Breast epithelium (tissue), 3 donors: ENCODE data around the gene ACVR2B.

Source experiments
- POLR2AphosphoS5 ChIP-seq, 3 donors: sonication (generic); formaldehyde crosslinking; IDR thresholded peaks; one replicate each; pipeline ENCODE4 v1.6.1; 2017; ENCODE audit warnings: antibody characterized with exemption in 3 of 3
- TF ChIP-seq, protein P1 (sequence below), 3 donors: fragments of 450-650 bp; IDR thresholded peaks; one replicate each; pipeline ENCODE4 v1.5.1; 2016 to 2017; ENCODE audit warnings: antibody characterized with exemption in 3 of 3, mild to moderate bottlenecking in 3 of 3, moderate library complexity in 3 of 3

DNA sequence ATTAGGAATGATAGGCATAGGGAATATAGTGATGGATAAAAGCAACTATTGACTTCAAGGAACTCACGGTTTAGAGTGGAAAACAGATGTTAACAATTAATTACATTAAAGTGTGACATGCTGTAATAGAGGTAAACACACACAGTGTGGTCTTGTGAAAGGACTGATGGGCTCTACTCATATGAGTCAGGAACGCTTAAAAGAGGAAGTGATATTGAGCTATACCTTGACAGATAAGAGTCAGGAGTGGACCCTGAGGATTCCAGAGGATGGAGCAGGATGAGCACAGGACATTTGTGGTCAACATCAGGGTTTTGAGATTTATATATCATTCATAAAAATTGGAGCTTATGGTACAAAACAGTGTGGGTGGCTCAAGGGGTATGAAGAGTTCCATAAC lies 53.4 kb downstream of the ACVR2B start:
- TF ChIP-seq, protein P1, sequence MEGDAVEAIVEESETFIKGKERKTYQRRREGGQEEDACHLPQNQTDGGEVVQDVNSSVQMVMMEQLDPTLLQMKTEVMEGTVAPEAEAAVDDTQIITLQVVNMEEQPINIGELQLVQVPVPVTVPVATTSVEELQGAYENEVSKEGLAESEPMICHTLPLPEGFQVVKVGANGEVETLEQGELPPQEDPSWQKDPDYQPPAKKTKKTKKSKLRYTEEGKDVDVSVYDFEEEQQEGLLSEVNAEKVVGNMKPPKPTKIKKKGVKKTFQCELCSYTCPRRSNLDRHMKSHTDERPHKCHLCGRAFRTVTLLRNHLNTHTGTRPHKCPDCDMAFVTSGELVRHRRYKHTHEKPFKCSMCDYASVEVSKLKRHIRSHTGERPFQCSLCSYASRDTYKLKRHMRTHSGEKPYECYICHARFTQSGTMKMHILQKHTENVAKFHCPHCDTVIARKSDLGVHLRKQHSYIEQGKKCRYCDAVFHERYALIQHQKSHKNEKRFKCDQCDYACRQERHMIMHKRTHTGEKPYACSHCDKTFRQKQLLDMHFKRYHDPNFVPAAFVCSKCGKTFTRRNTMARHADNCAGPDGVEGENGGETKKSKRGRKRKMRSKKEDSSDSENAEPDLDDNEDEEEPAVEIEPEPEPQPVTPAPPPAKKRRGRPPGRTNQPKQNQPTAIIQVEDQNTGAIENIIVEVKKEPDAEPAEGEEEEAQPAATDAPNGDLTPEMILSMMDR (IDR thresholded peaks at IDR 0.05): no peak
- no peak for TF ChIP-seq POLR2AphosphoS5 (IDR thresholded peaks at IDR 0.05)
